GM12872 (cell line): Measurements from ENCODE around the gene SAMD7.

Experiments
- TF ChIP-seq, protein P1 (sequence below): IDR thresholded peaks from 3 replicates; pipeline ENCODE4 v1.5.1; 2011; ENCODE audit warnings: low read depth, mild to moderate bottlenecking, low read length, moderate library complexity; ENCODE audit not compliant: insufficient read depth

Gene SAMD7, protein sequence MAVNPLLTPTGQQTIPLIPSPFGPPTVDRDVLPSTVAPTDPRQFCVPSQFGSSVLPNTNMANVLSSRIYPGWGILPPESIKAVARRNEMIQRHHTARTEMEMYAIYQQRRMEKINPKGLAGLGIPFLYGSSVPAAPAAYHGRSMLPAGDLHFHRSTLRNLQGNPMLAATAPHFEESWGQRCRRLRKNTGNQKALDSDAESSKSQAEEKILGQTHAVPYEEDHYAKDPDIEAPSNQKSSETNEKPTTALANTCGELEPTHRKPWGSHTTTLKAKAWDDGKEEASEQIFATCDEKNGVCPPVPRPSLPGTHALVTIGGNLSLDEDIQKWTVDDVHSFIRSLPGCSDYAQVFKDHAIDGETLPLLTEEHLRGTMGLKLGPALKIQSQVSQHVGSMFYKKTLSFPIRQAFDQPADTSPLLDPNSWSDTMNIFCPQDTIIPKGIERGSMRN

GRCh38 chr3:169911272-169911671 lies at the start of gene SAMD7:
TSS of gene SAMD7 (plus strand) at chr3:169911572. CDS start at chr3:169919499, 7,927 bp downstream.
- TF ChIP-seq, protein P1, sequence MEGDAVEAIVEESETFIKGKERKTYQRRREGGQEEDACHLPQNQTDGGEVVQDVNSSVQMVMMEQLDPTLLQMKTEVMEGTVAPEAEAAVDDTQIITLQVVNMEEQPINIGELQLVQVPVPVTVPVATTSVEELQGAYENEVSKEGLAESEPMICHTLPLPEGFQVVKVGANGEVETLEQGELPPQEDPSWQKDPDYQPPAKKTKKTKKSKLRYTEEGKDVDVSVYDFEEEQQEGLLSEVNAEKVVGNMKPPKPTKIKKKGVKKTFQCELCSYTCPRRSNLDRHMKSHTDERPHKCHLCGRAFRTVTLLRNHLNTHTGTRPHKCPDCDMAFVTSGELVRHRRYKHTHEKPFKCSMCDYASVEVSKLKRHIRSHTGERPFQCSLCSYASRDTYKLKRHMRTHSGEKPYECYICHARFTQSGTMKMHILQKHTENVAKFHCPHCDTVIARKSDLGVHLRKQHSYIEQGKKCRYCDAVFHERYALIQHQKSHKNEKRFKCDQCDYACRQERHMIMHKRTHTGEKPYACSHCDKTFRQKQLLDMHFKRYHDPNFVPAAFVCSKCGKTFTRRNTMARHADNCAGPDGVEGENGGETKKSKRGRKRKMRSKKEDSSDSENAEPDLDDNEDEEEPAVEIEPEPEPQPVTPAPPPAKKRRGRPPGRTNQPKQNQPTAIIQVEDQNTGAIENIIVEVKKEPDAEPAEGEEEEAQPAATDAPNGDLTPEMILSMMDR, result no peak

DNA sequence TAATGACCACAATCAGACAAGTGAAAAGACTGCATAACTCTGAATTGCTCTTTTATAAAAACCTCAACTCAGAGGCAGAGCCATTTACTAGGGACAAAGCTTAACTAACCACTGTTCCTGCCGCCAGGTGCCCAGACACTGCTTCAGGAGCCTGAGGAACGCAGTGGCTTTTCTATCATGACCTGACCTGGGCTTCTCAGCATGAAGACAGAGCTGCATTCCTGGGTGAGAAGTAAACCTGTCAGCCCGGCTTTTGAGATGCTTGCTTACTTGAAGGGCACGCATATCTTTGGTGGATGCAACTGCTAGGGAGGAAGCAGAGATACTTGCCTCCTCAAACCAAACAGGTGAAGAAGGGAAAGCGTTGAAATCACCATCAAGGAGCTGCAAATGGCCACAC lies 49.5 kb upstream of the SAMD7 start:
- TF ChIP-seq, protein P1, result no peak

DNA sequence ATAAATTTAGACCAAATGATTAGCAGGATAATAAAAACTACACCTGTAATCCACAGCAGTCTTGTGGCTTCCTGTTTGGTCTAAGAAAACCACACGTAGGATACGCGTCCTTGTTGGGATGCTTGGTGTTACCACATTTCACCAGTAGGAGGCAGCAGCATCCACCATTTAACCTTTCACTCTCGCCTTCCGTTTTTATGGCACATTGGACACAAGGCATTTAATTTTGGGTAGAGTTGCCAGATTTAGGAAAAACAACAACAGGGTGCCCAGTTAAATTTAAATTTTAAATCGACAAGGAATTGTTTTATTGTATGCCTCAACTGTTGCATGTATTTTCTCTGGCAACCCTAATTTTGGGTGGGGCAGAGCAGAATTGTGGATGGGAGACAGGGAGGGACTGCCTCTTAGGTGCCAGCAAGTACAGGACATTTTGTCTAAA lies 47.9 kb upstream of the SAMD7 start:
- TF ChIP-seq, protein P1, result peak; percentile 93

DNA sequence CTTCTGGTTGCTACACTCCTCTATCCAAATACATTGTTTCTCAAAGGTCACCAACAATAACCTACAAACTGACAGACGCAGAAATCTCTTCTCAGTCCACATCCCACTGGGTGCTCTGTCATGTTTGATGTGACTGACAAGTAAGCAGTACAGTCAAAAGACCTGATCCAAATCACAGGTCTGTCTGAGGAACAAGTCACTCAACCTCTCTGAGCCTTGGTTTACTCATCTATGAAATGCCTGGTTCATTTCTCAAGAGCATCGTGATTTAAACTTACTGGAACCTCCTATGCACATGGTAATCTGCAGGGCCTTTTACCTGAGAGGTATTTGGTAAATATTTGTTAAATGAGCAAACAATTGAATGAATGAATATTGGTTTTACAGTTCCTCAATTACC lies 47.1 kb upstream of the SAMD7 start:
- TF ChIP-seq, protein P1, result no peak

- TF ChIP-seq, protein P1, result no peak
Observed at GRCh38 chr3:169865176-169865767, 46.1 kb upstream of the SAMD7 start.

DNA sequence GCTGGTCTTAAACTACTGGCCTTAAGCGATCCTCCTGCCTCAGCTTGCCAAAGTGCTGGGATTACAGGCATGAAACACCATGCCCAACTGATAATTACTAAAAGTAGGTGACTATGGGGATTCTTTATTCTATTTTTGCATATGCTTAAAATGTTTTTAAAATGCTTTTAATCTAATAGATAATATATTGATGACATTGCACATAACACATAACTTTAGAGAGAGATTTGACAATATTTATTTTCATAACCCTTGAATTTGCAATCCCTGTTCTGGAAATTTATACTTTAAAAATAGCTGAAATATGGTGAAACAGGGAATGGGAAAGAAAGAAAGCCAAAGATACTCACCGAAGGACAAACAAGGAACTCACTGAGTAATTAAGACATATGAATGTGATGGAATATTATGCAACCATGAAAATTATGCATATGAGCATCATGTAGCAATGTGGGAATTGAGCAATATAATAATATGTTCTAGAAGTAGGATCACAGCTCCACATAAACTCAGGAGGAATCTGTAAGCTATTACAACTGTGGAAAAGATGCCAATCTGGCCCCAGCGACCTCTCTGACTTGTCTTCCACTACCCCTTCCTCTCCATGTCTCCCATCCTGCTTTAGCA lies 43.7 kb upstream of the SAMD7 start:
- TF ChIP-seq, protein P1, result no peak

GRCh38 chr3:169868369-169868768 lies 43.0 kb upstream of the SAMD7 start:
- TF ChIP-seq, protein P1, result no peak
